Loucy (cell line): ENCODE measurements around the gene CIRBP.

Source experiments
- EZH2phosphoT487 ChIP-seq: fragments of 200-600 bp; IDR thresholded peaks from 2 replicates; pipeline ENCODE4 v1.6.1; 2018; ENCODE audit warnings: antibody characterized with exemption, mild to moderate bottlenecking, moderate library complexity, borderline replicate concordance
- TF ChIP-seq, protein P1 (sequence below): fragments of 200-600 bp; sonication (generic); conservative IDR thresholded peaks from 2 replicates; pipeline ENCODE4 v1.5.1; 2014; ENCODE audit warnings: mild to moderate bottlenecking, antibody characterized with exemption, low read length

DNA sequence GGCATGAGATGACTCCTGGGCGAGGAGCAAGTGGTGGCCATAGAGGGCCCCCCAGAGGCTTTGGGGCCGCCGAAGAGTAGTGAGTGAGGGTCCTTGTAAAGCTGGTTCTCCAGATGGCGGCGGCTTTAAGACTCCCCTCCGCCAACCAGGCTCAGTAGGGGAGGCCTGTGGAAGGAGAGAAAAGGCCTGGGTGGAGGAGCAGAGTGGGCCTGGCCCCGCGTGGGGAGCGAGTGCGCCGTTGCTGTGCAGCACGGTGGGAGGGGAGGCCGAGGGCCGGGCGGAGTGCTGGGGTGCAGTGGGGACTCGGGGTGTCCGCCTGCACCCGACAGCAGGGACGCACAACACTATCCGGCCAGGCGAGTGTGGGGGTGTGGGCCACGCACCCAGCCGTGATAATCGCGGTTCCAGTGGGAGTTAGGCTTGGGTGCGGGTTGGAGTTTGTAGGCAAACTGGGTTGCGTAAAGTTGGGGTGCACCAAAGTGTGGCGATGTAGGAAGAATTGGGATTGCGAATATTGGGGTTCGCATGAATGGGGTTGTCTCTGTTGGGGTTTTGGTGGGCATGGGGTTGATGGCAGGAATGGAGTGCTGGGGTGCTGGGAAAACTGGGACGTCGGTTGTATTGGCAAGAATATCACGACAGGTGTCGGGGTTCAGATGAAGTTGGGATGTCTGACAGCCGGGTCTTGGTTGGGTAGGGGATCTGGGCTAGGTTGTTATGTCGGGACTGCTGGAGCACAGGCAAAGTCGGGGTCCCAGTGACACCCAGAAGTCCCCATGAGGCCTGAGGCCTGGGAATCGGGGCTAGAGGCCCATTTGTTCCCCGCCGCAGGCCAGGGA is 687 bp upstream of the CIRBP start:
- TF ChIP-seq, protein P1, sequence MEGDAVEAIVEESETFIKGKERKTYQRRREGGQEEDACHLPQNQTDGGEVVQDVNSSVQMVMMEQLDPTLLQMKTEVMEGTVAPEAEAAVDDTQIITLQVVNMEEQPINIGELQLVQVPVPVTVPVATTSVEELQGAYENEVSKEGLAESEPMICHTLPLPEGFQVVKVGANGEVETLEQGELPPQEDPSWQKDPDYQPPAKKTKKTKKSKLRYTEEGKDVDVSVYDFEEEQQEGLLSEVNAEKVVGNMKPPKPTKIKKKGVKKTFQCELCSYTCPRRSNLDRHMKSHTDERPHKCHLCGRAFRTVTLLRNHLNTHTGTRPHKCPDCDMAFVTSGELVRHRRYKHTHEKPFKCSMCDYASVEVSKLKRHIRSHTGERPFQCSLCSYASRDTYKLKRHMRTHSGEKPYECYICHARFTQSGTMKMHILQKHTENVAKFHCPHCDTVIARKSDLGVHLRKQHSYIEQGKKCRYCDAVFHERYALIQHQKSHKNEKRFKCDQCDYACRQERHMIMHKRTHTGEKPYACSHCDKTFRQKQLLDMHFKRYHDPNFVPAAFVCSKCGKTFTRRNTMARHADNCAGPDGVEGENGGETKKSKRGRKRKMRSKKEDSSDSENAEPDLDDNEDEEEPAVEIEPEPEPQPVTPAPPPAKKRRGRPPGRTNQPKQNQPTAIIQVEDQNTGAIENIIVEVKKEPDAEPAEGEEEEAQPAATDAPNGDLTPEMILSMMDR, result no peak
- TF ChIP-seq EZH2phosphoT487, result no peak
